ENCODE results near the gene STBD1. TPM values are rescaled to one million over a fixed set of nuclear protein-coding genes. Genes with fewer than 3 reads are reported as not detected.
"Not testable (repeated sequence)": the region's sequence is repeated elsewhere in the genome, so short reads cannot be mapped to it uniquely, and the experiment has no call there.

STBD1 gene
- total RNA-seq, 1 experiment from 2014 or later: 4.9 TPM

GRCh38 chr4:76283900-76284299 lies 22.6 kb upstream of the STBD1 start:
- intact Hi-C loops (cut with micrococcal nuclease; ENCODE audit: unreplicated experiment): no loop called here
- in situ Hi-C loops (cut with HindIII; ENCODE audit: low pct_unique_long_range_greater_than_20kb, low sequenced_read_pairs): no loop called here
- CTCF ChIA-PET: no interaction called here

GRCh38 chr4:76287811-76288210 lies 18.7 kb upstream of the STBD1 start:
- BruUV-seq (replicated peaks); ATAC-seq; POLR2A ChIA-PET; H3K27ac ChIP-seq (ENCODE audit: low read length); intact Hi-C loops (cut with micrococcal nuclease; ENCODE audit: unreplicated experiment); H3K9me3 ChIP-seq (ENCODE audit: control insufficient read depth, insufficient read depth, low read depth, low read length); H3K4me3 ChIP-seq (ENCODE audit: low read depth in 2 of 2, low read length in 2 of 2); DNase-seq (ENCODE audit: low read depth, low spot score); in situ Hi-C loops (cut with HindIII; ENCODE audit: low pct_unique_long_range_greater_than_20kb, low sequenced_read_pairs); H3K36me3 ChIP-seq (ENCODE audit: control insufficient read depth, insufficient read depth, low read length); H3K4me1 ChIP-seq (ENCODE audit: control insufficient read depth, insufficient read depth, low read length); CTCF ChIA-PET; H3K27me3 ChIP-seq (ENCODE audit: control insufficient read depth, insufficient read depth, low read length): not testable (repeated sequence)

More at GRCh38 chr4:76283900-76284299, 22.6 kb upstream of the STBD1 start:
- Histone ChIP-seq H3K4me3 (ENCODE audit: low read depth in 2 of 2, low read length in 2 of 2) (no peak overlapping the region), H3K4me1 (ENCODE audit: control insufficient read depth, insufficient read depth, low read length) (no peaks in the 10 kb centered on the region), H3K9me3 (ENCODE audit: control insufficient read depth, insufficient read depth, low read depth, low read length) (no peaks in the 10 kb centered on the region), H3K36me3 (ENCODE audit: control insufficient read depth, insufficient read depth, low read length) (no peaks in the 10 kb centered on the region), H3K27ac (ENCODE audit: low read length) (no peak overlapping the region), H3K27me3 (ENCODE audit: control insufficient read depth, insufficient read depth, low read length) (no peaks in the 10 kb centered on the region)
- TF ChIP-seq SIN3A (IDR thresholded peaks at IDR 0.05; ENCODE audit: borderline replicate concordance, insufficient read depth, low read depth, low read length) (no peak), POLR2AphosphoS5 (IDR thresholded peaks at IDR 0.05; ENCODE audit: low read depth, low read length) (no peak), TCF7L2 (IDR thresholded peaks at IDR 0.05; ENCODE audit: low read depth, low read length) (no peak)
- TF ChIP-seq, protein P1, sequence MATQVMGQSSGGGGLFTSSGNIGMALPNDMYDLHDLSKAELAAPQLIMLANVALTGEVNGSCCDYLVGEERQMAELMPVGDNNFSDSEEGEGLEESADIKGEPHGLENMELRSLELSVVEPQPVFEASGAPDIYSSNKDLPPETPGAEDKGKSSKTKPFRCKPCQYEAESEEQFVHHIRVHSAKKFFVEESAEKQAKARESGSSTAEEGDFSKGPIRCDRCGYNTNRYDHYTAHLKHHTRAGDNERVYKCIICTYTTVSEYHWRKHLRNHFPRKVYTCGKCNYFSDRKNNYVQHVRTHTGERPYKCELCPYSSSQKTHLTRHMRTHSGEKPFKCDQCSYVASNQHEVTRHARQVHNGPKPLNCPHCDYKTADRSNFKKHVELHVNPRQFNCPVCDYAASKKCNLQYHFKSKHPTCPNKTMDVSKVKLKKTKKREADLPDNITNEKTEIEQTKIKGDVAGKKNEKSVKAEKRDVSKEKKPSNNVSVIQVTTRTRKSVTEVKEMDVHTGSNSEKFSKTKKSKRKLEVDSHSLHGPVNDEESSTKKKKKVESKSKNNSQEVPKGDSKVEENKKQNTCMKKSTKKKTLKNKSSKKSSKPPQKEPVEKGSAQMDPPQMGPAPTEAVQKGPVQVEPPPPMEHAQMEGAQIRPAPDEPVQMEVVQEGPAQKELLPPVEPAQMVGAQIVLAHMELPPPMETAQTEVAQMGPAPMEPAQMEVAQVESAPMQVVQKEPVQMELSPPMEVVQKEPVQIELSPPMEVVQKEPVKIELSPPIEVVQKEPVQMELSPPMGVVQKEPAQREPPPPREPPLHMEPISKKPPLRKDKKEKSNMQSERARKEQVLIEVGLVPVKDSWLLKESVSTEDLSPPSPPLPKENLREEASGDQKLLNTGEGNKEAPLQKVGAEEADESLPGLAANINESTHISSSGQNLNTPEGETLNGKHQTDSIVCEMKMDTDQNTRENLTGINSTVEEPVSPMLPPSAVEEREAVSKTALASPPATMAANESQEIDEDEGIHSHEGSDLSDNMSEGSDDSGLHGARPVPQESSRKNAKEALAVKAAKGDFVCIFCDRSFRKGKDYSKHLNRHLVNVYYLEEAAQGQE (IDR thresholded peaks at IDR 0.05; ENCODE audit: insufficient read depth in 1 of 2, low read depth in 2 of 2, low read length in 1 of 2): no peak
- TF ChIP-seq, protein P2, sequence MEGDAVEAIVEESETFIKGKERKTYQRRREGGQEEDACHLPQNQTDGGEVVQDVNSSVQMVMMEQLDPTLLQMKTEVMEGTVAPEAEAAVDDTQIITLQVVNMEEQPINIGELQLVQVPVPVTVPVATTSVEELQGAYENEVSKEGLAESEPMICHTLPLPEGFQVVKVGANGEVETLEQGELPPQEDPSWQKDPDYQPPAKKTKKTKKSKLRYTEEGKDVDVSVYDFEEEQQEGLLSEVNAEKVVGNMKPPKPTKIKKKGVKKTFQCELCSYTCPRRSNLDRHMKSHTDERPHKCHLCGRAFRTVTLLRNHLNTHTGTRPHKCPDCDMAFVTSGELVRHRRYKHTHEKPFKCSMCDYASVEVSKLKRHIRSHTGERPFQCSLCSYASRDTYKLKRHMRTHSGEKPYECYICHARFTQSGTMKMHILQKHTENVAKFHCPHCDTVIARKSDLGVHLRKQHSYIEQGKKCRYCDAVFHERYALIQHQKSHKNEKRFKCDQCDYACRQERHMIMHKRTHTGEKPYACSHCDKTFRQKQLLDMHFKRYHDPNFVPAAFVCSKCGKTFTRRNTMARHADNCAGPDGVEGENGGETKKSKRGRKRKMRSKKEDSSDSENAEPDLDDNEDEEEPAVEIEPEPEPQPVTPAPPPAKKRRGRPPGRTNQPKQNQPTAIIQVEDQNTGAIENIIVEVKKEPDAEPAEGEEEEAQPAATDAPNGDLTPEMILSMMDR (IDR thresholded peaks at IDR 0.05): no peak
- POLR2A ChIA-PET: no interaction called here
- no peak for DNase-seq (ENCODE audit: low read depth, low spot score)
- no TSS peak for BruUV-seq (replicated peaks)
- no peak for ATAC-seq

DNA sequence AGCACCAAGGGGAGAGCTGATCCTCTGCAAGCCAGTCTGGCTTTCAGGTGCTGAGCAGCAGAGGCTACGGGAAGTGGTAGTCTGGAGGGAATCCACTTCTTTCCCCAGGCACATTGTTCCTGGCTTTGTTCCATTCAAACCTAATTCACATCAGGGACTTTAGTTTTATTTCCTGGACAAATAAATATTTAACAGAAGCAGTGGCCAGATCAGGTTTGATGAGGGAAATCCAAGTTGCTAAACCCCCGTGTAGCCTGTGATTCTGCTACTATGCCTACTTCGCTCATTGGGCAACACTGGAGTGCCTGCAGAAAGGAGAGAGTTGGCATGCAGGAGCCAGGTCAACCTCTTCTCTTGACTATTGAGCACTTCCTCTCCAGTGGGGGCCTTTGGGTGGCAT lies 13.8 kb upstream of the STBD1 start:
- no TSS peak for BruUV-seq (replicated peaks)
- intact Hi-C loops (cut with micrococcal nuclease; ENCODE audit: unreplicated experiment) (no loop called here), in situ Hi-C loops (cut with HindIII; ENCODE audit: low pct_unique_long_range_greater_than_20kb, low sequenced_read_pairs) (no loop called here)
- ATAC-seq: no peak
- Histone ChIP-seq H3K36me3 (ENCODE audit: control insufficient read depth, insufficient read depth, low read length) (no peaks in the 10 kb centered on the region), H3K27ac (ENCODE audit: low read length) (no peak overlapping the region), H3K4me1 (ENCODE audit: control insufficient read depth, insufficient read depth, low read length) (no peaks in the 10 kb centered on the region), H3K4me3 (ENCODE audit: low read depth in 2 of 2, low read length in 2 of 2) (no peak overlapping the region), H3K9me3 (ENCODE audit: control insufficient read depth, insufficient read depth, low read depth, low read length) (no peaks in the 10 kb centered on the region), H3K27me3 (ENCODE audit: control insufficient read depth, insufficient read depth, low read length) (no peaks in the 10 kb centered on the region)
- ChIA-PET POLR2A (no interaction called here), CTCF (no interaction called here)
- DNase-seq (ENCODE audit: low read depth, low spot score): no peak
- TF ChIP-seq SIN3A (IDR thresholded peaks at IDR 0.05; ENCODE audit: borderline replicate concordance, insufficient read depth, low read depth, low read length): no peak
- TF ChIP-seq, protein P2 (IDR thresholded peaks at IDR 0.05): no peak
- TF ChIP-seq, protein P1 (IDR thresholded peaks at IDR 0.05; ENCODE audit: insufficient read depth in 1 of 2, low read depth in 2 of 2, low read length in 1 of 2): no peak
- no peak for TF ChIP-seq POLR2AphosphoS5 (IDR thresholded peaks at IDR 0.05; ENCODE audit: low read depth, low read length)
- no peak for TF ChIP-seq TCF7L2 (IDR thresholded peaks at IDR 0.05; ENCODE audit: low read depth, low read length)

All from Panc1 (cell line).